KMS-11 (cell line): Measurements from ENCODE around the gene LTB.

Experiments used
- H2AFZ ChIP-seq: fragments of 200-600 bp; sonication (generic); 2 replicates; pipeline ENCODE4 v1.6.1; 2016; ENCODE audit warnings: antibody characterized with exemption, mixed run types, low read depth
- H3K27ac ChIP-seq: fragments of 200-600 bp; sonication (generic); 2 replicates; pipeline ENCODE4 v1.6.1; 2016; ENCODE audit warnings: mild to moderate bottlenecking, mixed run types
- H3K27me3 ChIP-seq: fragments of 200-600 bp; sonication (generic); 2 replicates; pipeline ENCODE4 v1.6.1; 2017; ENCODE audit warnings: mild to moderate bottlenecking, low read depth, mixed run types, moderate library complexity; ENCODE audit not compliant: insufficient read depth
- H3K36me3 ChIP-seq: fragments of 200-600 bp; sonication (generic); 2 replicates; pipeline ENCODE4 v1.6.1; 2017; ENCODE audit warnings: mild to moderate bottlenecking, mixed run types; ENCODE audit not compliant: insufficient read depth
- H3K4me1 ChIP-seq: fragments of 200-600 bp; sonication (generic); 2 replicates; pipeline ENCODE4 v1.6.1; 2016; ENCODE audit warnings: mild to moderate bottlenecking, low read depth, mixed run types; ENCODE audit not compliant: poor library complexity, severe bottlenecking
- H3K4me2 ChIP-seq: fragments of 200-600 bp; sonication (generic); 2 replicates; pipeline ENCODE4 v1.7.0; 2016; ENCODE audit warnings: mild to moderate bottlenecking, mixed run types
- H3K4me3 ChIP-seq: fragments of 200-600 bp; sonication (generic); IDR thresholded peaks from 2 replicates; pipeline ENCODE4 v1.6.1; 2017; ENCODE audit warnings: low read depth, low read length, mixed read lengths; ENCODE audit not compliant: insufficient read depth
- H3K79me2 ChIP-seq: fragments of 200-600 bp; sonication (generic); 2 replicates; pipeline ENCODE4 v1.6.1; 2016; ENCODE audit warnings: low read depth, mixed run types; ENCODE audit not compliant: insufficient read depth
- H3K9ac ChIP-seq: fragments of 200-600 bp; sonication (generic); 2 replicates; pipeline ENCODE4 v1.6.1; 2016; ENCODE audit warnings: mild to moderate bottlenecking, mixed run types
- H4K20me1 ChIP-seq: fragments of 200-600 bp; sonication (generic); 2 replicates; pipeline ENCODE4 v1.6.1; 2016; ENCODE audit warnings: mild to moderate bottlenecking, mixed run types; ENCODE audit not compliant: insufficient read depth
- CTCF ChIP-seq: fragments of 200-600 bp; sonication (generic); conservative IDR thresholded peaks from 2 replicates; pipeline ENCODE4 v1.6.1; 2017; ENCODE audit warnings: low read depth, mild to moderate bottlenecking, antibody characterized with exemption, low read length, moderate library complexity, mixed read lengths

The LTB gene

GRCh38 chr6:31619805-31620585 lies 37.8 kb upstream of the LTB start:
- H3K27me3 ChIP-seq: no peaks in the 10 kb centered on the region
- H4K20me1 ChIP-seq: no peaks in the 10 kb centered on the region
- H3K4me1 ChIP-seq: peaks cover 32% of the 10 kb centered on the region
- no peak for TF ChIP-seq CTCF
- H3K27ac ChIP-seq: peak overlapping the region; percentile 87
- H3K36me3 ChIP-seq: peaks cover 14% of the 10 kb centered on the region; the same call in 1 of the 2 replicates
- no peak overlapping the region for H3K4me3 ChIP-seq
- H3K4me2 ChIP-seq: peak overlapping the region; percentile 77
- peak overlapping the region; percentile 48; the same call in 1 of the 2 replicates for H2AFZ ChIP-seq
- peaks cover 39% of the 10 kb centered on the region for H3K79me2 ChIP-seq
- peak overlapping the region; percentile 94; the same call in 1 of the 2 replicates for H3K9ac ChIP-seq

GRCh38 chr6:31617010-31617409 lies 34.8 kb upstream of the LTB start:
- TF ChIP-seq CTCF: no peak
- H3K4me1 ChIP-seq: peaks cover 23% of the 10 kb centered on the region
- H3K27ac ChIP-seq: no peak overlapping the region
- H4K20me1 ChIP-seq: no peaks in the 10 kb centered on the region
- H3K4me3 ChIP-seq: no peak overlapping the region
- H3K79me2 ChIP-seq: peaks cover 13% of the 10 kb centered on the region
- no peak overlapping the region for H3K9ac ChIP-seq
- H3K4me2 ChIP-seq: peak overlapping the region; percentile 37
- no peaks in the 10 kb centered on the region for H3K36me3 ChIP-seq
- H3K27me3 ChIP-seq: no peaks in the 10 kb centered on the region
- 0 out of 2 replicates have a peak overlapping the region, but pooled peaks have one; percentile 20 for H2AFZ ChIP-seq

- no peak overlapping the region for H3K27ac ChIP-seq
- no peak for TF ChIP-seq CTCF
- H3K4me3 ChIP-seq: no peak overlapping the region
- no peak overlapping the region for H3K4me2 ChIP-seq
- H3K27me3 ChIP-seq: no peaks in the 10 kb centered on the region
- peaks cover 20% of the 10 kb centered on the region for H3K4me1 ChIP-seq
- H3K36me3 ChIP-seq: no peaks in the 10 kb centered on the region
- H3K79me2 ChIP-seq: peaks cover under 1% of the 10 kb centered on the region; the same call in 1 of the 2 replicates
- H3K9ac ChIP-seq: no peak overlapping the region
- no peak overlapping the region for H2AFZ ChIP-seq
- H4K20me1 ChIP-seq: no peaks in the 10 kb centered on the region
Observed at GRCh38 chr6:31615748-31616147, 33.5 kb upstream of the LTB start.

- no peak within 1 kb of the TSS for H3K4me3 ChIP-seq
- no peak within 1 kb of the TSS for H3K27ac ChIP-seq
- no peak within 1 kb of the TSS for H2AFZ ChIP-seq
- H3K4me1 ChIP-seq: peaks cover 20% of the 10 kb centered on the region
- no peaks in the 10 kb centered on the region for H3K36me3 ChIP-seq
- H3K27me3 ChIP-seq: no peaks in the 10 kb centered on the region
- no peak within 1 kb of the TSS for H3K4me2 ChIP-seq
- no peak within 1 kb of the TSS for H3K9ac ChIP-seq
- H3K79me2 ChIP-seq: no peaks in the 10 kb centered on the region
- no peaks in the 10 kb centered on the region for H4K20me1 ChIP-seq
- TF ChIP-seq CTCF: no peak
Observed at GRCh38 chr6:31614684-31615578, 32.7 kb upstream of the LTB start, which contains the start of gene AIF1. TSS of gene AIF1 (plus strand) at chr6:31615234. CDS start at chr6:31615330, 96 bp downstream.
